Measurements from ENCODE around the gene KIFC1. TPM values are rescaled to one million over a fixed set of nuclear protein-coding genes. Genes with fewer than 3 reads are reported as not detected.
"Not testable (repeated sequence)": the region's sequence is repeated elsewhere in the genome, so short reads cannot be mapped to it uniquely, and the experiment has no call there.

Gene KIFC1
- total and polyA plus RNA-seq, 2 experiments from 2014 or later: 4.0 to 14.4 TPM

- Histone ChIP-seq H3K79me2 (ENCODE audit: insufficient read depth) (no peaks in the 10 kb centered on the region), H3K9me2 (ENCODE audit: insufficient read depth) (no peaks in the 10 kb centered on the region), H3K4me2 (ENCODE audit: unreplicated experiment) (no peak overlapping the region), H3K27ac (no peak overlapping the region), H3K4me3 (no peak overlapping the region), H3K27me3 (replicated peaks; ENCODE audit: insufficient read depth) (peaks cover 3% of the 10 kb centered on the region; the same call in 1 of the 2 replicates), H3K36me3 (ENCODE audit: low read depth) (no peaks in the 10 kb centered on the region), H3F3A (ENCODE audit: insufficient read depth) (no peaks in the 10 kb centered on the region), H2AFZ (no peak overlapping the region), H3K4me1 (ENCODE audit: insufficient read depth) (0 out of 2 replicates have a peak, but pooled peaks cover 8% of the 10 kb centered on the region), H3K9ac (no peak overlapping the region), H4K20me1 (ENCODE audit: insufficient read depth) (no peaks in the 10 kb centered on the region), H3K9me3 (ENCODE audit: low read depth) (no peaks in the 10 kb centered on the region)
- WGBS, 2 experiments (ENCODE audit: low coverage in 1 of 2, low lambda C conversion rate in 2 of 2, missing lambda C conversion rate in 2 of 2): 89 to 91% methylated on average over 5 of the region's 5 CpGs
- in situ Hi-C loops (cut with MboI): no loop called here
- TF ChIP-seq EZH2 (IDR thresholded peaks at IDR 0.05; ENCODE audit: insufficient read depth, poor library complexity, severe bottlenecking): no peak
- TF ChIP-seq EZH2phosphoT487 (IDR thresholded peaks at IDR 0.05; ENCODE audit: insufficient read depth, low read depth): no peak
- no peak for DNase-seq
Measured at GRCh38 chr6:33347816-33348215, 43.8 kb upstream of the KIFC1 start.

GRCh38 chr6:33355860-33356259 lies 35.8 kb upstream of the KIFC1 start:
- H2AFZ ChIP-seq; H3K9ac ChIP-seq; H3K9me2 ChIP-seq (ENCODE audit: insufficient read depth); H3K36me3 ChIP-seq (ENCODE audit: low read depth); H3K4me2 ChIP-seq (ENCODE audit: unreplicated experiment); H3K9me3 ChIP-seq (ENCODE audit: low read depth); H3F3A ChIP-seq (ENCODE audit: insufficient read depth); in situ Hi-C loops (cut with MboI); H3K4me3 ChIP-seq; H3K27ac ChIP-seq; DNase-seq; H3K4me1 ChIP-seq (ENCODE audit: insufficient read depth); H4K20me1 ChIP-seq (ENCODE audit: insufficient read depth); H3K79me2 ChIP-seq (ENCODE audit: insufficient read depth); H3K27me3 ChIP-seq (replicated peaks; ENCODE audit: insufficient read depth): not testable (repeated sequence)
- WGBS, 2 experiments (ENCODE audit: low coverage in 1 of 2, low lambda C conversion rate in 2 of 2, missing lambda C conversion rate in 2 of 2): 64 to 67% methylated on average over 6 of the region's 6 CpGs

- H3K36me3 ChIP-seq (ENCODE audit: low read depth): no peaks in the 10 kb centered on the region
- TF ChIP-seq EZH2 (IDR thresholded peaks at IDR 0.05; ENCODE audit: insufficient read depth, poor library complexity, severe bottlenecking) (no peak), EZH2phosphoT487 (IDR thresholded peaks at IDR 0.05; ENCODE audit: insufficient read depth, low read depth) (no peak)
- H3K4me2 ChIP-seq (ENCODE audit: unreplicated experiment): no peak overlapping the region
- no peaks in the 10 kb centered on the region for H3K79me2 ChIP-seq (ENCODE audit: insufficient read depth)
- no peaks in the 10 kb centered on the region for H3K9me3 ChIP-seq (ENCODE audit: low read depth)
- H3K27ac ChIP-seq: no peak overlapping the region
- no peaks in the 10 kb centered on the region for H3F3A ChIP-seq (ENCODE audit: insufficient read depth)
- H2AFZ ChIP-seq: no peak overlapping the region
- H3K9me2 ChIP-seq (ENCODE audit: insufficient read depth): no peaks in the 10 kb centered on the region
- H3K4me1 ChIP-seq (ENCODE audit: insufficient read depth): no peaks in the 10 kb centered on the region
- no peak for DNase-seq
- H3K4me3 ChIP-seq: no peak overlapping the region
- H4K20me1 ChIP-seq (ENCODE audit: insufficient read depth): no peaks in the 10 kb centered on the region
- in situ Hi-C loops (cut with MboI): no loop called here
- no peak overlapping the region for H3K9ac ChIP-seq
- 69 to 72% methylated on average over 3 of the region's 3 CpGs for WGBS, 2 experiments (ENCODE audit: low coverage in 1 of 2, low lambda C conversion rate in 2 of 2, missing lambda C conversion rate in 2 of 2)
- H3K27me3 ChIP-seq (replicated peaks; ENCODE audit: insufficient read depth): peaks cover 8% of the 10 kb centered on the region; the same call in 1 of the 2 replicates
Measured at GRCh38 chr6:33356295-33356694, 35.3 kb upstream of the KIFC1 start.

- H3K27me3 ChIP-seq (replicated peaks; ENCODE audit: insufficient read depth); H3K9me3 ChIP-seq (ENCODE audit: low read depth); DNase-seq; H3K36me3 ChIP-seq (ENCODE audit: low read depth); H3F3A ChIP-seq (ENCODE audit: insufficient read depth); H3K9me2 ChIP-seq (ENCODE audit: insufficient read depth); H4K20me1 ChIP-seq (ENCODE audit: insufficient read depth); H3K9ac ChIP-seq; H3K4me3 ChIP-seq; H3K27ac ChIP-seq; H2AFZ ChIP-seq; H3K4me1 ChIP-seq (ENCODE audit: insufficient read depth); in situ Hi-C loops (cut with MboI); H3K79me2 ChIP-seq (ENCODE audit: insufficient read depth); H3K4me2 ChIP-seq (ENCODE audit: unreplicated experiment): not testable (repeated sequence)
- WGBS, 2 experiments (ENCODE audit: low coverage in 1 of 2, low lambda C conversion rate in 2 of 2, missing lambda C conversion rate in 2 of 2): 50 to 56% methylated on average over 13 of the region's 13 CpGs
Measured at GRCh38 chr6:33357160-33357871, 34.3 kb upstream of the KIFC1 start.

- H4K20me1 ChIP-seq (ENCODE audit: insufficient read depth): no peaks in the 10 kb centered on the region
- H3F3A ChIP-seq (ENCODE audit: insufficient read depth): no peaks in the 10 kb centered on the region
- no peaks in the 10 kb centered on the region for H3K36me3 ChIP-seq (ENCODE audit: low read depth)
- no peaks in the 10 kb centered on the region for H3K27me3 ChIP-seq (replicated peaks; ENCODE audit: insufficient read depth)
- no peak overlapping the region for H3K9ac ChIP-seq
- H3K4me1 ChIP-seq (ENCODE audit: insufficient read depth): 0 out of 2 replicates have a peak, but pooled peaks cover 2% of the 10 kb centered on the region
- no peak for DNase-seq
- H3K9me2 ChIP-seq (ENCODE audit: insufficient read depth): no peaks in the 10 kb centered on the region
- in situ Hi-C loops (cut with MboI): no loop called here
- no peak overlapping the region for H3K4me2 ChIP-seq (ENCODE audit: unreplicated experiment)
- H3K4me3 ChIP-seq: no peak overlapping the region
- no peak overlapping the region for H2AFZ ChIP-seq
- H3K27ac ChIP-seq: no peak overlapping the region
- TF ChIP-seq EZH2 (IDR thresholded peaks at IDR 0.05; ENCODE audit: insufficient read depth, poor library complexity, severe bottlenecking): no peak
- TF ChIP-seq EZH2phosphoT487 (IDR thresholded peaks at IDR 0.05; ENCODE audit: insufficient read depth, low read depth): no peak
- no peaks in the 10 kb centered on the region for H3K79me2 ChIP-seq (ENCODE audit: insufficient read depth)
- H3K9me3 ChIP-seq (ENCODE audit: low read depth): no peaks in the 10 kb centered on the region
Measured at GRCh38 chr6:33359331-33359730, 32.3 kb upstream of the KIFC1 start.

- H3K9me3 ChIP-seq (ENCODE audit: low read depth); in situ Hi-C loops (cut with MboI); H3K9me2 ChIP-seq (ENCODE audit: insufficient read depth); H4K20me1 ChIP-seq (ENCODE audit: insufficient read depth); H2AFZ ChIP-seq; H3K79me2 ChIP-seq (ENCODE audit: insufficient read depth); H3K4me3 ChIP-seq; H3K27ac ChIP-seq; H3K4me2 ChIP-seq (ENCODE audit: unreplicated experiment); H3F3A ChIP-seq (ENCODE audit: insufficient read depth); H3K4me1 ChIP-seq (ENCODE audit: insufficient read depth); H3K36me3 ChIP-seq (ENCODE audit: low read depth); DNase-seq; H3K27me3 ChIP-seq (replicated peaks; ENCODE audit: insufficient read depth); H3K9ac ChIP-seq: not testable (repeated sequence)
- WGBS, 2 experiments (ENCODE audit: low coverage in 1 of 2, low lambda C conversion rate in 2 of 2, missing lambda C conversion rate in 2 of 2): 80 to 87% methylated on average over 12 of the region's 12 CpGs
Measured at GRCh38 chr6:33363486-33363885, 28.1 kb upstream of the KIFC1 start.

- WGBS, 2 experiments (ENCODE audit: low coverage in 1 of 2, low lambda C conversion rate in 2 of 2, missing lambda C conversion rate in 2 of 2): 20 to 21% methylated on average over 7 of the region's 8 CpGs
- H3F3A ChIP-seq (ENCODE audit: insufficient read depth); H3K27me3 ChIP-seq (replicated peaks; ENCODE audit: insufficient read depth); H3K9ac ChIP-seq; H4K20me1 ChIP-seq (ENCODE audit: insufficient read depth); H3K9me2 ChIP-seq (ENCODE audit: insufficient read depth); H3K79me2 ChIP-seq (ENCODE audit: insufficient read depth); H3K36me3 ChIP-seq (ENCODE audit: low read depth); H3K9me3 ChIP-seq (ENCODE audit: low read depth); H3K4me3 ChIP-seq; H3K4me2 ChIP-seq (ENCODE audit: unreplicated experiment); H3K27ac ChIP-seq; in situ Hi-C loops (cut with MboI); H3K4me1 ChIP-seq (ENCODE audit: insufficient read depth): not testable (repeated sequence)
- peak; percentile 48 for DNase-seq
- H2AFZ ChIP-seq: 0 out of 2 replicates have a peak overlapping the region, but pooled peaks have one; percentile 38
Measured at GRCh38 chr6:33364475-33365205, 27.0 kb upstream of the KIFC1 start.
